CD4-positive, CD25-positive, alpha-beta regulatory T cell (primary cell): ENCODE results near the gene PDGFD. TPM values are rescaled to one million over a fixed set of nuclear protein-coding genes. Genes with fewer than 3 reads are reported as not detected.

Source experiments
- ATAC-seq, 2 donors: fragments of 150-1000 bp; cut with Tn5 transposase; one replicate each; pipeline ENCODE4 v1.10.0; 2021; ENCODE audit warnings: low read depth in 2 of 2, moderate number of reproducible peaks in 2 of 2, moderate library complexity in 1 of 2
- DNase-seq, 3 donors: peaks; one replicate each; pipeline versions ENCODE4 v3.0.0 to v3.0.0-alpha.2; 2012 to 2022; ENCODE audit warnings: mixed read lengths in 1 of 3
- H3K27ac ChIP-seq: one replicate; pipeline ENCODE4 v1.7.0; 2013; ENCODE audit warnings: mild to moderate bottlenecking, low read length; ENCODE audit not compliant: insufficient read depth, poor library complexity, severe bottlenecking
- H3K27me3 ChIP-seq: one replicate; pipeline ENCODE4 v1.7.0; 2013; ENCODE audit warnings: low read length; ENCODE audit not compliant: control insufficient read depth, insufficient read depth
- H3K36me3 ChIP-seq: one replicate; pipeline ENCODE4 v1.7.0; 2013; ENCODE audit warnings: mild to moderate bottlenecking, low read length, moderate library complexity; ENCODE audit not compliant: control insufficient read depth, insufficient read depth
- H3K4me1 ChIP-seq: 2 replicates; pipeline ENCODE4 v1.7.0; 2013; ENCODE audit warnings: mild to moderate bottlenecking, low read length; ENCODE audit not compliant: insufficient read depth, control insufficient read depth, poor library complexity, severe bottlenecking
- H3K4me3 ChIP-seq: one replicate; pipeline ENCODE4 v1.7.0; 2013; ENCODE audit warnings: low read depth, mild to moderate bottlenecking, low read length, moderate library complexity
- H3K9me3 ChIP-seq, 2 experiments: 1 replicate in 1 of 2; 2 replicates in 1 of 2; pipeline ENCODE4 v1.7.0; 2013; ENCODE audit warnings: low read length in 2 of 2, mild to moderate bottlenecking in 1 of 2, moderate library complexity in 1 of 2; ENCODE audit not compliant: control insufficient read depth in 2 of 2
- H3K27ac Mint-ChIP-seq, 3 donors: one replicate each; pipeline ENCODE4 v1.8.0; 2020 to 2022; ENCODE audit warnings: mild to moderate bottlenecking in 3 of 3, mixed read lengths in 3 of 3, moderate library complexity in 2 of 3
- H3K27me3 Mint-ChIP-seq: one replicate; pipeline ENCODE4 v1.8.0; 2022; ENCODE audit warnings: mild to moderate bottlenecking, mixed read lengths
- H3K36me3 Mint-ChIP-seq: one replicate; pipeline ENCODE4 v1.8.0; 2020; ENCODE audit warnings: mixed read lengths
- H3K4me1 Mint-ChIP-seq, 4 donors: one replicate each; pipeline ENCODE4 v1.8.0; 2020 to 2022; ENCODE audit warnings: mixed read lengths in 4 of 4, mild to moderate bottlenecking in 1 of 4
- H3K4me3 Mint-ChIP-seq, 4 donors: one replicate each; pipeline ENCODE4 v1.8.0; 2020 to 2022; ENCODE audit warnings: mild to moderate bottlenecking in 4 of 4, mixed read lengths in 4 of 4, moderate library complexity in 3 of 4
- H3K9me3 Mint-ChIP-seq, 7 donors: one replicate each; pipeline ENCODE4 v1.8.0; 2020 to 2022; ENCODE audit warnings: mixed read lengths in 7 of 7, mild to moderate bottlenecking in 3 of 7, moderate library complexity in 2 of 7
- polyA plus RNA-seq, 4 donors: library from polyadenylated mRNA; unstranded; fragments of 300-500 nt; fragmentation: Illumina TruSeq; gene quantifications; one replicate each; pipeline ENCODE4 v1.2.3, GENCODE V29; 2021
- total RNA-seq: library from RNA; stranded (reverse); gene quantifications from one replicate; pipeline ENCODE4 v1.2.3, GENCODE V29; 2022

Gene PDGFD
- total and polyA plus RNA-seq, 5 donors from 2014 or later = 0.05 TPM; not detected in 4

- H3K4me3 Mint-ChIP-seq = no peak overlapping the region
Observed at GRCh38 chr11:104005234-104005855, 158.6 kb downstream of the PDGFD start.

GRCh38 chr11:104003491-104003890 is 160.5 kb downstream of the PDGFD start:
- no peak for ATAC-seq
- Mint-ChIP-seq H3K36me3 (no peaks in the 10 kb centered on the region), H3K27ac (no peak overlapping the region), H3K4me3 (no peak overlapping the region), H3K27me3 (no peaks in the 10 kb centered on the region), H3K4me1 (no peaks in the 10 kb centered on the region), H3K9me3 (peaks cover 0 to 7% (median 0%) of the 10 kb centered on the region in 7 donors)
- Histone ChIP-seq H3K9me3 (no peaks in the 10 kb centered on the region), H3K4me1 (no peaks in the 10 kb centered on the region), H3K4me3 (no peak overlapping the region), H3K27ac (no peak overlapping the region), H3K27me3 (no peaks in the 10 kb centered on the region), H3K36me3 (no peaks in the 10 kb centered on the region)
- DNase-seq = no peak

More at GRCh38 chr11:104005234-104005855, 158.6 kb downstream of the PDGFD start:
- Histone ChIP-seq H3K4me1 (no peaks in the 10 kb centered on the region), H3K27me3 (no peaks in the 10 kb centered on the region), H3K36me3 (no peaks in the 10 kb centered on the region), H3K4me3 (no peak overlapping the region), H3K9me3 (no peaks in the 10 kb centered on the region), H3K27ac (no peak overlapping the region)
- Mint-ChIP-seq H3K27me3 (no peaks in the 10 kb centered on the region), H3K27ac (no peak overlapping the region), H3K9me3 (peaks cover 0 to 7% (median 0%) of the 10 kb centered on the region in 7 donors), H3K36me3 (no peaks in the 10 kb centered on the region), H3K4me1 (no peaks in the 10 kb centered on the region)
- no peak for ATAC-seq
- DNase-seq = no peak

GRCh38 chr11:104001561-104002056 is 162.3 kb downstream of the PDGFD start:
- Mint-ChIP-seq H3K4me3 (no peak overlapping the region), H3K9me3 (peaks cover 0 to 7% (median 0%) of the 10 kb centered on the region in 7 donors), H3K36me3 (no peaks in the 10 kb centered on the region), H3K4me1 (no peaks in the 10 kb centered on the region), H3K27ac (no peak overlapping the region), H3K27me3 (no peaks in the 10 kb centered on the region)
- Histone ChIP-seq H3K4me1 (no peaks in the 10 kb centered on the region), H3K27me3 (no peaks in the 10 kb centered on the region), H3K27ac (no peak overlapping the region), H3K9me3 (no peaks in the 10 kb centered on the region), H3K4me3 (no peak overlapping the region), H3K36me3 (no peaks in the 10 kb centered on the region)
- DNase-seq (no peak), ATAC-seq (no peak)

- Histone ChIP-seq H3K27ac (no peak overlapping the region), H3K9me3 (no peaks in the 10 kb centered on the region), H3K4me1 (no peaks in the 10 kb centered on the region), H3K4me3 (no peak overlapping the region), H3K27me3 (no peaks in the 10 kb centered on the region), H3K36me3 (no peaks in the 10 kb centered on the region)
- Mint-ChIP-seq H3K4me1 (no peaks in the 10 kb centered on the region), H3K4me3 (no peak overlapping the region), H3K36me3 (no peaks in the 10 kb centered on the region), H3K27ac (no peak overlapping the region), H3K27me3 (no peaks in the 10 kb centered on the region), H3K9me3 (peaks cover 0 to 7% (median 0%) of the 10 kb centered on the region in 7 donors)
- no peak for DNase-seq
- no peak for ATAC-seq
Observed at GRCh38 chr11:104000798-104001197, 163.1 kb downstream of the PDGFD start.

- H3K27ac Mint-ChIP-seq = no peak overlapping the region
- no peaks in the 10 kb centered on the region for H3K36me3 ChIP-seq
- H3K9me3 Mint-ChIP-seq = peaks cover 0 to 7% (median 0%) of the 10 kb centered on the region in 7 donors
- DNase-seq (no peak), ATAC-seq (no peak)
- no peaks in the 10 kb centered on the region for H3K27me3 Mint-ChIP-seq
- no peaks in the 10 kb centered on the region for H3K4me1 Mint-ChIP-seq
- no peaks in the 10 kb centered on the region for H3K4me1 ChIP-seq
- no peaks in the 10 kb centered on the region for H3K36me3 Mint-ChIP-seq
- H3K27ac ChIP-seq = no peak overlapping the region
- H3K27me3 ChIP-seq = no peaks in the 10 kb centered on the region
- no peaks in the 10 kb centered on the region for H3K9me3 ChIP-seq
- no peak overlapping the region for H3K4me3 ChIP-seq
- H3K4me3 Mint-ChIP-seq = no peak overlapping the region
Observed at GRCh38 chr11:103998826-103999508, 165.0 kb downstream of the PDGFD start.

GRCh38 chr11:103997082-103997481 is 166.9 kb downstream of the PDGFD start:
- no peaks in the 10 kb centered on the region for H3K36me3 ChIP-seq
- Mint-ChIP-seq H3K4me1 (no peaks in the 10 kb centered on the region), H3K9me3 (peaks cover 0 to 2% (median 0%) of the 10 kb centered on the region in 7 donors), H3K4me3 (no peak overlapping the region), H3K27ac (no peak overlapping the region), H3K36me3 (no peaks in the 10 kb centered on the region), H3K27me3 (peaks cover 4% of the 10 kb centered on the region)
- no peak for DNase-seq
- no peak overlapping the region for H3K4me3 ChIP-seq
- no peak overlapping the region for H3K27ac ChIP-seq
- no peaks in the 10 kb centered on the region for H3K27me3 ChIP-seq
- no peaks in the 10 kb centered on the region for H3K4me1 ChIP-seq
- no peak for ATAC-seq
- H3K9me3 ChIP-seq = no peaks in the 10 kb centered on the region

- Histone ChIP-seq H3K36me3 (no peaks in the 10 kb centered on the region), H3K27me3 (no peaks in the 10 kb centered on the region), H3K27ac (no peak overlapping the region), H3K4me3 (no peak overlapping the region), H3K4me1 (no peaks in the 10 kb centered on the region), H3K9me3 (no peaks in the 10 kb centered on the region)
- no peak overlapping the region for H3K4me3 Mint-ChIP-seq
- no peak for ATAC-seq
- peaks cover 0 to 2% (median 0%) of the 10 kb centered on the region in 7 donors for H3K9me3 Mint-ChIP-seq
- no peaks in the 10 kb centered on the region for H3K4me1 Mint-ChIP-seq
- H3K27me3 Mint-ChIP-seq = peaks cover 4% of the 10 kb centered on the region
- no peaks in the 10 kb centered on the region for H3K36me3 Mint-ChIP-seq
- no peak for DNase-seq
- no peak overlapping the region for H3K27ac Mint-ChIP-seq
Observed at GRCh38 chr11:103995896-103996295, 168.1 kb downstream of the PDGFD start.

- no peaks in the 10 kb centered on the region for H3K36me3 ChIP-seq
- ATAC-seq (no peak), DNase-seq (no peak)
- Mint-ChIP-seq H3K9me3 (peaks cover 0 to 2% (median 0%) of the 10 kb centered on the region in 7 donors), H3K27me3 (peaks cover 4% of the 10 kb centered on the region), H3K36me3 (no peaks in the 10 kb centered on the region), H3K4me1 (no peaks in the 10 kb centered on the region), H3K4me3 (no peak overlapping the region), H3K27ac (no peak overlapping the region)
- H3K9me3 ChIP-seq = no peaks in the 10 kb centered on the region
- H3K4me1 ChIP-seq = no peaks in the 10 kb centered on the region
- H3K27me3 ChIP-seq = no peaks in the 10 kb centered on the region
- no peak overlapping the region for H3K27ac ChIP-seq
- H3K4me3 ChIP-seq = no peak overlapping the region
Observed at GRCh38 chr11:103994518-103994917, 169.4 kb downstream of the PDGFD start.
